K562 (cell line): ENCODE measurements around the gene IQCN. TPM values are rescaled to one million over a fixed set of nuclear protein-coding genes. Genes with fewer than 3 reads are reported as not detected.

Experiments
- BCL6 ChIP-seq: fragments of 250-450 bp; sonication (Bioruptor Pico); IDR thresholded peaks from 2 replicates; pipeline ENCODE4 v1.4.0; 2020
- BCOR ChIP-seq: fragments of 450-650 bp; IDR thresholded peaks from 2 replicates; pipeline ENCODE4 v1.6.1; 2016
- COPS2 ChIP-seq: fragments of 450-650 bp; conservative IDR thresholded peaks from 2 replicates; pipeline ENCODE4 v1.6.1; 2016; ENCODE audit warnings: mild to moderate bottlenecking, moderate library complexity
- DDX20 ChIP-seq: fragments of 450-650 bp; IDR thresholded peaks from 2 replicates; pipeline ENCODE4 v1.6.1; 2016; ENCODE audit warnings: missing genetic modification characterization, low read depth, mild to moderate bottlenecking, missing compliant biosample characterization, moderate library complexity
- ELF1 ChIP-seq: fragments of 200-800 bp; sonication (Bioruptor generic); IDR thresholded peaks from 2 replicates; pipeline ENCODE4 v1.6.1; 2016; ENCODE audit warnings: missing genetic modification characterization, missing compliant biosample characterization
- GABPB2 ChIP-seq: fragments of 250-450 bp; sonication (Bioruptor Pico); conservative IDR thresholded peaks from 2 replicates; pipeline ENCODE4 v1.5.1; 2021; ENCODE audit warnings: mild to moderate bottlenecking
- GATAD2B ChIP-seq: fragments of 450-650 bp; IDR thresholded peaks from 2 replicates; pipeline ENCODE4 v1.6.1; 2017; ENCODE audit warnings: mild to moderate bottlenecking, borderline replicate concordance
- GTF2A2 ChIP-seq: IDR thresholded peaks from 2 replicates; pipeline ENCODE4 v1.6.1; 2016; ENCODE audit warnings: mild to moderate bottlenecking, missing genetic modification characterization, missing compliant biosample characterization
- HDAC3 ChIP-seq: fragments of 450-650 bp; IDR thresholded peaks from 2 replicates; pipeline ENCODE4 v1.6.1; 2018; ENCODE audit warnings: borderline replicate concordance, mild to moderate bottlenecking, moderate library complexity; ENCODE audit not compliant: partially characterized antibody
- HDAC8 ChIP-seq: fragments of 450-650 bp; IDR thresholded peaks from 2 replicates; pipeline ENCODE4 v1.6.1; 2016; ENCODE audit warnings: mild to moderate bottlenecking, missing genetic modification characterization, moderate library complexity, missing compliant biosample characterization
- HINFP ChIP-seq: fragments of 450-650 bp; conservative IDR thresholded peaks from 2 replicates; pipeline ENCODE4 v1.6.1; 2016; ENCODE audit warnings: missing genetic modification characterization, low read depth, mild to moderate bottlenecking, control low read depth, missing compliant biosample characterization
- HMG20B ChIP-seq: fragments of 250-450 bp; sonication (Bioruptor Pico); IDR thresholded peaks from 2 replicates; pipeline ENCODE4 v1.5.0; 2021; ENCODE audit warnings: mild to moderate bottlenecking
- HOXB6 ChIP-seq: fragments of 250-450 bp; sonication (Bioruptor Pico); IDR thresholded peaks from 2 replicates; pipeline ENCODE4 v1.5.1; 2022; ENCODE audit warnings: mild to moderate bottlenecking, borderline replicate concordance
- MCM5 ChIP-seq: fragments of 450-650 bp; IDR thresholded peaks from 2 replicates; pipeline ENCODE4 v1.6.1; 2016; ENCODE audit warnings: low read depth
- MCM7 ChIP-seq, 2 experiments: fragments of 450-650 bp; IDR thresholded peaks; 2 replicates each; pipeline ENCODE4 v1.6.1; 2016 to 2018
- MITF ChIP-seq: IDR thresholded peaks from 2 replicates; pipeline ENCODE4 v1.6.1; 2014; ENCODE audit warnings: antibody characterized with exemption
- PML ChIP-seq: IDR thresholded peaks from 2 replicates; pipeline ENCODE4 v1.6.1; 2012; ENCODE audit warnings: low read length, inconsistent platforms
- PTRF ChIP-seq: fragments of 450-650 bp; IDR thresholded peaks from 2 replicates; pipeline ENCODE4 v1.6.1; 2016; ENCODE audit warnings: mild to moderate bottlenecking, missing genetic modification characterization, missing compliant biosample characterization
- RNF2 ChIP-seq: sonication (generic); IDR thresholded peaks from 2 replicates; pipeline ENCODE4 v1.6.1; 2016
- SMC3 ChIP-seq: conservative IDR thresholded peaks from 2 replicates; pipeline ENCODE4 v1.6.1; 2011; ENCODE audit warnings: low read depth, low read length, improper control_type of control experiment; ENCODE audit not compliant: insufficient read depth
- SUPT5H ChIP-seq: fragments of 450-650 bp; IDR thresholded peaks from 2 replicates; pipeline ENCODE4 v1.6.1; 2016
- TAL1 ChIP-seq: fragments of 450-650 bp; IDR thresholded peaks from 2 replicates; pipeline ENCODE4 v1.6.1; 2016; ENCODE audit warnings: mild to moderate bottlenecking
- TEAD2 ChIP-seq: fragments of 450-650 bp; IDR thresholded peaks from 2 replicates; pipeline ENCODE4 v1.6.1; 2016; ENCODE audit warnings: missing genetic modification characterization, control low read depth, missing compliant biosample characterization
- TSC22D4 ChIP-seq: fragments of 450-650 bp; IDR thresholded peaks from 2 replicates; pipeline ENCODE4 v1.6.1; 2016; ENCODE audit warnings: missing genetic modification characterization, missing biosample characterization, control low read depth
- VEZF1 ChIP-seq: fragments of 200-800 bp; sonication (Bioruptor generic); IDR thresholded peaks from 2 replicates; pipeline ENCODE4 v1.6.1; 2017; ENCODE audit warnings: missing genetic modification characterization, missing compliant biosample characterization
- ZNF764 ChIP-seq: fragments of 250-450 bp; sonication (Bioruptor Pico); IDR thresholded peaks from 2 replicates; pipeline ENCODE4 v1.4.0; 2020; ENCODE audit warnings: low read depth, mild to moderate bottlenecking, moderate library complexity
- ZNF830 ChIP-seq: fragments of 250-450 bp; sonication (Bioruptor Pico); IDR thresholded peaks from 2 replicates; pipeline ENCODE4 v1.5.0; 2021; ENCODE audit warnings: mild to moderate bottlenecking
- polyA plus RNA-seq, 8 experiments: library from polyadenylated mRNA; depleted of rRNA in 4 of 8; stranded (reverse) in 5 of 8; unstranded in 3 of 8; fragments of >200 nt; fragmentation: Nextera tagmentation in 2 of 8; fragmentation: Illumina TruSeq in 1 of 8; extraction: Ambion mirVana in 2 of 8; extraction: Trizol in 1 of 8; gene quantifications; 2 replicates each; pipeline versions ENCODE4 v1.2.1 to v1.2.3, GENCODE V29; 2011 to 2014; ENCODE audit warnings: inconsistent platforms in 1 of 8, missing spikeins in 1 of 8
- total RNA-seq, 7 experiments: library from RNA; depleted of rRNA in 6 of 7; stranded (reverse); fragments of >200 nt in 6 of 7; fragmentation: Illumina TruSeq in 2 of 7; extraction: Trizol in 2 of 7; gene quantifications; 2 replicates each; pipeline versions ENCODE4 v1.2.1 to v1.2.3, GENCODE V29; 2011 to 2021; ENCODE audit warnings: low replicate concordance in 1 of 7

Gene IQCN
- total and polyA plus RNA-seq, 9 of the 15 experiments (the other 6 are each of a cell fraction or from before 2014, with no cell fraction given), result 0.01 to 0.07 (median 0.04) TPM; not detected in 3

- TF ChIP-seq GTF2A2 (tag), result no peak
- peak; percentile 31; the same call in 1 of the 2 replicates for TF ChIP-seq HMG20B (CRISPR knock-in tag)
- TF ChIP-seq MCM7 (IDR thresholded peaks at IDR 0.05), result no peak; a peak in 1 of 4 replicates
- peak; percentile 59 for TF ChIP-seq BCOR
- TF ChIP-seq SUPT5H, result peak; percentile 80
- TF ChIP-seq PTRF, result no peak
- no peak for TF ChIP-seq ZNF764 (CRISPR knock-in tag)
- no peak for TF ChIP-seq TSC22D4 (tag)
- TF ChIP-seq HDAC3, result peak; percentile 66
- TF ChIP-seq ELF1 (tag), result peak; percentile 73
- no peak for TF ChIP-seq DDX20 (tag)
- 0 out of 2 replicates have a peak, but pooled peaks have one; percentile 26 for TF ChIP-seq TAL1
- no peak for TF ChIP-seq SMC3
- TF ChIP-seq MITF, result no peak; the same call in 1 of the 2 replicates
- TF ChIP-seq VEZF1, result peak; percentile 99
- peak; percentile 64; the same call in 1 of the 2 replicates for TF ChIP-seq HDAC8
- TF ChIP-seq MCM5, result no peak
- TF ChIP-seq RNF2, result peak; percentile 56; the same call in 1 of the 2 replicates
- TF ChIP-seq PML, result peak; percentile 68
- TF ChIP-seq HOXB6 (CRISPR knock-in tag), result 0 out of 2 replicates have a peak, but pooled peaks have one; percentile 72
- no peak for TF ChIP-seq COPS2
- TF ChIP-seq BCL6 (CRISPR knock-in tag), result no peak
- TF ChIP-seq HINFP (tag), result no peak
- no peak for TF ChIP-seq ZNF830 (CRISPR knock-in tag)
- peak; percentile 81 for TF ChIP-seq GATAD2B
- peak; percentile 41; the same call in 1 of the 2 replicates for TF ChIP-seq GABPB2 (CRISPR knock-in tag)
- peak; percentile 93 for TF ChIP-seq TEAD2 (tag)
Observed at GRCh38 chr19:18291590-18292461, 17.6 kb upstream of the IQCN start (continued).
